Measurements from ENCODE around the gene LMNTD2.
"Not testable (repeated sequence)": the region's sequence is repeated elsewhere in the genome, so short reads cannot be mapped to it uniquely, and the experiment has no call there.

Gene LMNTD2

GRCh38 chr11:533586-534395 lies 26.7 kb downstream of the LMNTD2 start:
- DNase-seq, result no peak

GRCh38 chr11:532986-533585 lies 27.5 kb downstream of the LMNTD2 start:
- no peak for DNase-seq

- DNase-seq, result no peak
Observed at GRCh38 chr11:532527-532985, 28.0 kb downstream of the LMNTD2 start.

GRCh38 chr11:531919-532526 lies 28.5 kb downstream of the LMNTD2 start:
- no peak for DNase-seq

GRCh38 chr11:530960-531831 lies 29.3 kb downstream of the LMNTD2 start:
- no peak for DNase-seq

- no peak for DNase-seq
Observed at GRCh38 chr11:529728-530411, 30.7 kb downstream of the LMNTD2 start.

- no peak for DNase-seq
Observed at GRCh38 chr11:528815-529727, 31.5 kb downstream of the LMNTD2 start.

- DNase-seq, result no peak
Observed at GRCh38 chr11:528166-528814, 32.2 kb downstream of the LMNTD2 start.

GRCh38 chr11:526192-526591 lies 34.3 kb downstream of the LMNTD2 start:
- no peak for DNase-seq

GRCh38 chr11:521177-521688 lies 39.3 kb downstream of the LMNTD2 start:
- DNase-seq, result no peak

- DNase-seq, result no peak
Observed at GRCh38 chr11:520428-521176, 39.9 kb downstream of the LMNTD2 start.

- DNase-seq, result peak; percentile 86 to 90
Observed at GRCh38 chr11:518463-519202, 41.9 kb downstream of the LMNTD2 start.

GRCh38 chr11:516918-517685 lies 43.4 kb downstream of the LMNTD2 start:
- not testable (repeated sequence) for DNase-seq

GRCh38 chr11:516400-516799 lies 44.1 kb downstream of the LMNTD2 start:
- no peak for DNase-seq

- no peak for DNase-seq
Observed at GRCh38 chr11:515131-515530, 45.4 kb downstream of the LMNTD2 start.

GRCh38 chr11:514606-515005 lies 45.9 kb downstream of the LMNTD2 start:
- DNase-seq, result no peak

GRCh38 chr11:512761-513595 lies 47.6 kb downstream of the LMNTD2 start:
- no peak for DNase-seq
